Left lung (tissue), 14 donors: ENCODE measurements around the gene CREBBP. TPM values are rescaled to one million over a fixed set of nuclear protein-coding genes. Genes with fewer than 3 reads are reported as not detected.
"Not testable (repeated sequence)": the region's sequence is repeated elsewhere in the genome, so short reads cannot be mapped to it uniquely, and the experiment has no call there.

Source experiments
- ATAC-seq: fragments of 200-7000 bp; cut with Tn5 transposase; one replicate; pipeline ENCODE4 v1.9.1; 2020; ENCODE audit warnings: moderate library complexity
- DNase-seq, 4 donors: peaks; one replicate each; pipeline ENCODE4 v3.0.0-alpha.2; 2013 to 2020
- H3K27ac ChIP-seq, 2 donors: fragments of 200-600 bp; sonication (generic) in 1 of 2; one replicate each; pipeline versions ENCODE4 v1.5.0 to v1.8.0; 2020 to 2021
- H3K27me3 ChIP-seq, 2 donors: fragments of 200-600 bp; sonication (generic) in 1 of 2; one replicate each; pipeline versions ENCODE4 v1.5.0 to v1.8.0; 2020 to 2021
- H3K36me3 ChIP-seq, 2 donors: fragments of 200-600 bp; sonication (generic) in 1 of 2; one replicate each; pipeline versions ENCODE4 v1.5.0 to v1.8.0; 2020 to 2021
- H3K4me1 ChIP-seq, 2 donors: fragments of 200-600 bp; one replicate each; pipeline ENCODE4 v1.8.0; 2021
- H3K4me3 ChIP-seq, 2 donors: fragments of 200-600 bp; sonication (generic) in 1 of 2; one replicate each; pipeline versions ENCODE4 v1.5.0 to v1.8.0; 2020 to 2021; ENCODE audit warnings: mild to moderate bottlenecking in 1 of 2
- H3K9me3 ChIP-seq, 2 donors: fragments of 200-600 bp; sonication (generic) in 1 of 2; one replicate each; pipeline versions ENCODE4 v1.5.0 to v1.8.0; 2020 to 2021
- CTCF ChIP-seq, 2 donors: fragments of 200-600 bp; sonication (generic) in 1 of 2; IDR thresholded peaks; one replicate each; pipeline versions ENCODE4 v1.5.0 to v1.8.0; 2021; ENCODE audit warnings: antibody characterized with exemption in 2 of 2
- intact Hi-C, 2 donors: fragments of 100-400 bp; cut with DNase I; formaldehyde crosslinking; loops; one replicate each; pipeline versions ENCODE4 v1.11.2 to v1.14.2; 2022
- long read RNA-seq, 12 donors: library from polyadenylated mRNA in 2 of 12; unstranded in 2 of 12; transcript quantifications; one replicate each; pipeline ENCODE4 v2.0.0 and lab custom pipeline, GENCODE V29; 2019 to 2026
- polyA plus RNA-seq, 6 donors: library from polyadenylated mRNA; unstranded; fragments of 120-200 nt; gene quantifications; one replicate each; pipeline ENCODE4 v1.2.1, GENCODE V29; 2013; ENCODE audit not compliant: insufficient read length in 6 of 6
- total RNA-seq, 2 donors: library from RNA; stranded (reverse); fragmentation: NEBNext Ultra II Directional; extraction: Animal tissue kit (Norgen Biotek cat#: 25700); gene quantifications; one replicate each; pipeline ENCODE4 v1.2.1, GENCODE V29; 2021
- donor health status: DM: no; HTN: yes; CAD: no.
- donor health status: DM: no; HTN: no; CAD: no.

Gene CREBBP
- 10 to 100 TPM; 48.3 to 63.7 TPM for total RNA-seq
- 100 to 1,000 TPM in 5 of 6 donors, 10 to 100 TPM in 1; 96.5 to 112 (median 105) TPM for polyA plus RNA-seq
- long read RNA-seq, donor 1, transcript CREBBP-204 (3 exons, 548 nt), result major isoform, 12 of 50 reads
- long read RNA-seq, donor 1, partial matches to known transcripts, result 34 of 50 reads
- long read RNA-seq, donor 1, other reads (novel, unspliced or antisense), result 0 of 50 reads
- long read RNA-seq, donor 2, transcript CREBBP-204 (3 exons, 548 nt), result major isoform, 17 of 101 reads
- long read RNA-seq, donor 2, partial matches to known transcripts, result 80 of 101 reads
- long read RNA-seq, donor 2, other reads (novel, unspliced or antisense), result 0 of 101 reads
- long read RNA-seq, donor 3, partial matches to known transcripts, result 0 of 6 reads
- long read RNA-seq, donor 3, other reads (novel, unspliced or antisense), result 0 of 6 reads
- long read RNA-seq, donor 4, partial matches to known transcripts, result 1 of 1 reads
- long read RNA-seq, donor 4, other reads (novel, unspliced or antisense), result 0 of 1 reads
- long read RNA-seq, donor 5, transcript CREBBP-204 (3 exons, 548 nt), result major isoform, 8 of 63 reads
- long read RNA-seq, donor 5, partial matches to known transcripts, result 49 of 63 reads
- long read RNA-seq, donor 5, other reads (novel, unspliced or antisense), result 0 of 63 reads
- long read RNA-seq, donor 6, partial matches to known transcripts, result 9 of 13 reads
- long read RNA-seq, donor 6, other reads (novel, unspliced or antisense), result 0 of 13 reads
- long read RNA-seq, donor 7, partial matches to known transcripts, result 0 of 1 reads
- long read RNA-seq, donor 7, other reads (novel, unspliced or antisense), result 0 of 1 reads
- long read RNA-seq, donor 8, partial matches to known transcripts, result 49 of 53 reads
- long read RNA-seq, donor 8, other reads (novel, unspliced or antisense), result 0 of 53 reads
- long read RNA-seq, donor 9, result 0 reads
- long read RNA-seq, donor 10, partial matches to known transcripts, result 1 of 3 reads
- long read RNA-seq, donor 10, other reads (novel, unspliced or antisense), result 2 of 3 reads
- long read RNA-seq, donor 11, result 0 reads
- long read RNA-seq, donor 12, transcript CREBBP-204 (3 exons, 548 nt), result major isoform, 6 of 22 reads
- long read RNA-seq, donor 12, partial matches to known transcripts, result 16 of 22 reads
- long read RNA-seq, donor 12, other reads (novel, unspliced or antisense), result 0 of 22 reads

- H3K4me3 ChIP-seq, result peak within 1 kb of the TSS; percentile 86 to 90
- DNase-seq, result peak; percentile 85 to 95 (median 91)
- H3K9me3 ChIP-seq, result no peaks in the 10 kb centered on the region
- peaks cover 0 to 4% of the 10 kb centered on the region in 2 donors for H3K27me3 ChIP-seq
- H3K27ac ChIP-seq, result peak within 1 kb of the TSS; percentile 70 to 80
- intact Hi-C loops, result no loop called here
- TF ChIP-seq CTCF (IDR thresholded peaks at IDR 0.05), result no peak
- ATAC-seq, result peak; percentile 93
- H3K4me1 ChIP-seq, result peaks cover 25 to 36% of the 10 kb centered on the region in 2 donors
- H3K36me3 ChIP-seq, result no peaks in the 10 kb centered on the region
Observed at GRCh38 chr16:3880623-3881498, at the start of gene CREBBP. CREBBP (minus strand) TSS chr16:3880713; CDS start chr16:3879916, 797 bp downstream.

DNA sequence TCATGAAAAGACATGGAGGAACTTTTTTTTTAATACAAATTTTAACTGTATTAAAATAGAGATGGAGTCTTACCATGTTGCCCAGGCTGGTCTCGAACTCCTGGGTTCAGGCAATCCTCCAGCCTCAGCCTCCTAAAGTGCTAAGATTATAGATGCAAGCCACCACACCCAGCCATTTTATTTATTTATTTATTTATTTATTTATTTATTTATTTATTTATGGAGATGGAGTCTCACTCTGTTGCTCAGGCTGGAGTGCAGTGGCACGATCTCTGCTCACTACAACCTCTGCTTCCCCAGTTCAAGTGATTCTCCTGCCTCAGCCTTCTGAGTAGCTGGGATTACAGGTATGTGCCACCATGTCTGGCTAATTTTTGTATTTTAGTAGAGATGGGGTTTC is 46.6 kb upstream of the CREBBP start:
- H3K27ac ChIP-seq, intact Hi-C loops, H3K4me3 ChIP-seq, H3K36me3 ChIP-seq, H3K27me3 ChIP-seq, DNase-seq, H3K9me3 ChIP-seq, ATAC-seq, H3K4me1 ChIP-seq: not testable (repeated sequence)

DNA sequence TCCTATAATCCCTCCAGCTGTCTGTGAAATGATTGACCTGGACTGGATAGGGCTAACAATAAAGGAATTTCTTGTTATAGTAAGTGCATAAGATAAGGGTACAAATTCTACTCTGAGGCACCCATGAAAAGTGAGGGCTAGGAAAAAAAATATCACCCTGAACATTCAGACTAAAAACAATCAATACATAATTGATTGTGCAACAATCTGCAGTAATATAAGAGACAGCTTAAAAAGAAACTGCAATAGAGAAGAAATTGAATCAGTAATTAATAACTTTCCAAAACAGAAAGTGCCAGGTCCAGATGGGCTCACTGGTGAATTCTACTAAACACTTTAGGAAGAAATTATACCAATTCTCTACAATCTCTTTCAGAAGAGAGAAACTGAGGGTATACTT is 44.2 kb upstream of the CREBBP start:
- Histone ChIP-seq H3K27ac (no peak overlapping the region), H3K9me3 (no peaks in the 10 kb centered on the region), H3K4me3 (no peak overlapping the region), H3K36me3 (no peaks in the 10 kb centered on the region), H3K27me3 (no peaks in the 10 kb centered on the region), H3K4me1 (no peaks in the 10 kb centered on the region)
- intact Hi-C loops, result no loop called here
- ATAC-seq, result no peak
- no peak for DNase-seq
- TF ChIP-seq CTCF (IDR thresholded peaks at IDR 0.05), result no peak

DNA sequence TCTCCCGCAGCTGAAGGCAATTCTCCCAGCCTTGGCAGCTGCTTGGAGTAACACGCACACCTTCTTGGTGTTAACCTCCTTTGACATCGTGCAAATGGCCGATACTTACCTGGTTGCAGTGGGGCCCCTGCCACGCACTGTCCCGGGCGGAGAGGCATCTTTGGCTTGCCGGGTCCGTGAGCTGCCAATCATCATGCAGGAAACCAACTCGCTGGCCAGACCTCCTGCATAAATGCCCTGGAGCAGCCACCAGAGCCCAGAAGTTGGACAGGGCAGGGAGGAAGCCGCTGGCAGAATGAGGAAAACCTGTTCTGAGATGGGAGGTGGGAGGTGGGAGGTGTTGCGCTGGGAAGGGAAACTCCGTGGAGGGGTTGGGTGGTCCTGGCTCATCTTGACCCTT is 41.7 kb upstream of the CREBBP start:
- no peaks in the 10 kb centered on the region for H3K36me3 ChIP-seq
- no peak for DNase-seq
- H3K27me3 ChIP-seq, result no peaks in the 10 kb centered on the region
- no peak overlapping the region for H3K4me3 ChIP-seq
- H3K4me1 ChIP-seq, result no peaks in the 10 kb centered on the region
- no peak overlapping the region for H3K27ac ChIP-seq
- ATAC-seq, result no peak
- no peak for TF ChIP-seq CTCF (IDR thresholded peaks at IDR 0.05)
- peaks cover 0 to 7% of the 10 kb centered on the region in 2 donors for H3K9me3 ChIP-seq
- intact Hi-C loops, result no loop called here

GRCh38 chr16:3920206-3920605 is 39.7 kb upstream of the CREBBP start:
- Histone ChIP-seq H3K27me3 (no peaks in the 10 kb centered on the region), H3K36me3 (no peaks in the 10 kb centered on the region), H3K27ac (no peak overlapping the region), H3K4me3 (no peak overlapping the region), H3K4me1 (no peaks in the 10 kb centered on the region), H3K9me3 (peaks cover 0 to 8% of the 10 kb centered on the region in 2 donors)
- TF ChIP-seq CTCF (IDR thresholded peaks at IDR 0.05), result no peak
- DNase-seq (no peak), ATAC-seq (no peak)
- intact Hi-C loops, result no loop called here
